GM19324 (cell line): ENCODE data around the gene IL22RA2.

Experiments used
- ATAC-seq: cut with Tn5 transposase; IDR thresholded peaks from one replicate; pipeline ENCODE4 v1.9.1; 2021; ENCODE audit warnings: mild to moderate bottlenecking, moderate library complexity; ENCODE audit not compliant: unreplicated experiment, low FRiP score

IL22RA2 gene

GRCh38 chr6:137170266-137171052, 3.0 kb downstream of the IL22RA2 start:
- ATAC-seq, result no peak

GRCh38 chr6:137167702-137168377, 5.6 kb downstream of the IL22RA2 start:
- no peak for ATAC-seq

- no peak for ATAC-seq
Measured at GRCh38 chr6:137166247-137167098, 7.0 kb downstream of the IL22RA2 start.

GRCh38 chr6:137165375-137166246, 7.8 kb downstream of the IL22RA2 start:
- ATAC-seq, result no peak

- ATAC-seq, result no peak
Measured at GRCh38 chr6:137163732-137164318, 9.6 kb downstream of the IL22RA2 start.

- ATAC-seq, result no peak
Measured at GRCh38 chr6:137162692-137163306, 10.6 kb downstream of the IL22RA2 start.

GRCh38 chr6:137161949-137162348, 11.5 kb downstream of the IL22RA2 start:
- no peak for ATAC-seq

GRCh38 chr6:137160763-137161162, 12.7 kb downstream of the IL22RA2 start:
- no peak for ATAC-seq

GRCh38 chr6:137159912-137160311, 13.5 kb downstream of the IL22RA2 start:
- no peak for ATAC-seq

GRCh38 chr6:137157601-137158000, 15.8 kb downstream of the IL22RA2 start:
- ATAC-seq, result no peak

- no peak for ATAC-seq
Measured at GRCh38 chr6:137156650-137157049, 16.8 kb downstream of the IL22RA2 start.

GRCh38 chr6:137155830-137156229, 17.6 kb downstream of the IL22RA2 start:
- ATAC-seq, result no peak

- no peak for ATAC-seq
Measured at GRCh38 chr6:137150072-137150471, 23.4 kb downstream of the IL22RA2 start.

- ATAC-seq, result no peak
Measured at GRCh38 chr6:137149035-137149393, 24.4 kb downstream of the IL22RA2 start.

GRCh38 chr6:137148306-137149034, 25.0 kb downstream of the IL22RA2 start:
- ATAC-seq, result no peak

GRCh38 chr6:137147195-137147594, 26.2 kb downstream of the IL22RA2 start:
- ATAC-seq, result no peak

GRCh38 chr6:137146206-137146605, 27.2 kb downstream of the IL22RA2 start:
- no peak for ATAC-seq

GRCh38 chr6:137145421-137145820, 28.0 kb downstream of the IL22RA2 start:
- no peak for ATAC-seq

GRCh38 chr6:137136065-137136464, 37.4 kb downstream of the IL22RA2 start:
- no peak for ATAC-seq
